ENCODE data around the gene SGMS1.

DNA sequence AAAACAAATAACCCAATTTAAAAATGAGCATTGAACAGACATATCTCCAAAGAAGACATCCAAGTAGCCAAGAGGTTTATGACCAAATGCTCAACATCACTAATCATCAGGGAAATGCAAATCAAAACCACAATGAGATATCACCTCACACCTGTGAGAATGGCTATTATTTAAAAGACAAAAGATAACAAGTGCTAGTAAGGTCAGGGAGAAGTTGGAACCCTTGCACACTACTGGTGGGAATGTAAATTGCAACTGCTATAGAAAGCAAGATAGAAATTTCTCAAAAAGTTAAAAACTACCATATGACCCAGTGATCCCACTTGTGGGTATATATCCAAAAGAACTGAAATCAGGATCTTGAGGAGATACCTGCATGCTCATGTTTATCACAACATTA is 49.5 kb downstream of the SGMS1 start:
- TF ChIP-seq RFX5 (IDR thresholded peaks at IDR 0.05; ENCODE audit: low read length) (no peak), EP300 (IDR thresholded peaks at IDR 0.05; ENCODE audit: borderline replicate concordance in 1 of 2, low read depth in 1 of 2, low read length in 1 of 2) (no peak), TAF1 (IDR thresholded peaks at IDR 0.05; ENCODE audit: borderline replicate concordance, low read depth, low read length) (no peak), FOSL2 (IDR thresholded peaks at IDR 0.05; ENCODE audit: borderline replicate concordance, low read depth) (no peak), POLR2AphosphoS5 (IDR thresholded peaks at IDR 0.05; ENCODE audit: low read depth, low read length) (no peak), JUND (IDR thresholded peaks at IDR 0.05) (no peak)
- TF ChIP-seq, protein P1, sequence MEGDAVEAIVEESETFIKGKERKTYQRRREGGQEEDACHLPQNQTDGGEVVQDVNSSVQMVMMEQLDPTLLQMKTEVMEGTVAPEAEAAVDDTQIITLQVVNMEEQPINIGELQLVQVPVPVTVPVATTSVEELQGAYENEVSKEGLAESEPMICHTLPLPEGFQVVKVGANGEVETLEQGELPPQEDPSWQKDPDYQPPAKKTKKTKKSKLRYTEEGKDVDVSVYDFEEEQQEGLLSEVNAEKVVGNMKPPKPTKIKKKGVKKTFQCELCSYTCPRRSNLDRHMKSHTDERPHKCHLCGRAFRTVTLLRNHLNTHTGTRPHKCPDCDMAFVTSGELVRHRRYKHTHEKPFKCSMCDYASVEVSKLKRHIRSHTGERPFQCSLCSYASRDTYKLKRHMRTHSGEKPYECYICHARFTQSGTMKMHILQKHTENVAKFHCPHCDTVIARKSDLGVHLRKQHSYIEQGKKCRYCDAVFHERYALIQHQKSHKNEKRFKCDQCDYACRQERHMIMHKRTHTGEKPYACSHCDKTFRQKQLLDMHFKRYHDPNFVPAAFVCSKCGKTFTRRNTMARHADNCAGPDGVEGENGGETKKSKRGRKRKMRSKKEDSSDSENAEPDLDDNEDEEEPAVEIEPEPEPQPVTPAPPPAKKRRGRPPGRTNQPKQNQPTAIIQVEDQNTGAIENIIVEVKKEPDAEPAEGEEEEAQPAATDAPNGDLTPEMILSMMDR (IDR thresholded peaks at IDR 0.05): peak; percentile 45; the same call in 1 of the 2 replicates
- TF ChIP-seq, protein P2, sequence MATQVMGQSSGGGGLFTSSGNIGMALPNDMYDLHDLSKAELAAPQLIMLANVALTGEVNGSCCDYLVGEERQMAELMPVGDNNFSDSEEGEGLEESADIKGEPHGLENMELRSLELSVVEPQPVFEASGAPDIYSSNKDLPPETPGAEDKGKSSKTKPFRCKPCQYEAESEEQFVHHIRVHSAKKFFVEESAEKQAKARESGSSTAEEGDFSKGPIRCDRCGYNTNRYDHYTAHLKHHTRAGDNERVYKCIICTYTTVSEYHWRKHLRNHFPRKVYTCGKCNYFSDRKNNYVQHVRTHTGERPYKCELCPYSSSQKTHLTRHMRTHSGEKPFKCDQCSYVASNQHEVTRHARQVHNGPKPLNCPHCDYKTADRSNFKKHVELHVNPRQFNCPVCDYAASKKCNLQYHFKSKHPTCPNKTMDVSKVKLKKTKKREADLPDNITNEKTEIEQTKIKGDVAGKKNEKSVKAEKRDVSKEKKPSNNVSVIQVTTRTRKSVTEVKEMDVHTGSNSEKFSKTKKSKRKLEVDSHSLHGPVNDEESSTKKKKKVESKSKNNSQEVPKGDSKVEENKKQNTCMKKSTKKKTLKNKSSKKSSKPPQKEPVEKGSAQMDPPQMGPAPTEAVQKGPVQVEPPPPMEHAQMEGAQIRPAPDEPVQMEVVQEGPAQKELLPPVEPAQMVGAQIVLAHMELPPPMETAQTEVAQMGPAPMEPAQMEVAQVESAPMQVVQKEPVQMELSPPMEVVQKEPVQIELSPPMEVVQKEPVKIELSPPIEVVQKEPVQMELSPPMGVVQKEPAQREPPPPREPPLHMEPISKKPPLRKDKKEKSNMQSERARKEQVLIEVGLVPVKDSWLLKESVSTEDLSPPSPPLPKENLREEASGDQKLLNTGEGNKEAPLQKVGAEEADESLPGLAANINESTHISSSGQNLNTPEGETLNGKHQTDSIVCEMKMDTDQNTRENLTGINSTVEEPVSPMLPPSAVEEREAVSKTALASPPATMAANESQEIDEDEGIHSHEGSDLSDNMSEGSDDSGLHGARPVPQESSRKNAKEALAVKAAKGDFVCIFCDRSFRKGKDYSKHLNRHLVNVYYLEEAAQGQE (IDR thresholded peaks at IDR 0.05; ENCODE audit: low read depth, low read length): no peak
